ENCODE measurements around the gene ASGR2. TPM values are rescaled to one million over a fixed set of nuclear protein-coding genes. Genes with fewer than 3 reads are reported as not detected.
"Not testable (repeated sequence)": the region's sequence is repeated elsewhere in the genome, so short reads cannot be mapped to it uniquely, and the experiment has no call there.

Gene ASGR2
- polyA plus RNA-seq, 1 of the 3 experiments (the other 2 are of a cell fraction), result not detected

DNA sequence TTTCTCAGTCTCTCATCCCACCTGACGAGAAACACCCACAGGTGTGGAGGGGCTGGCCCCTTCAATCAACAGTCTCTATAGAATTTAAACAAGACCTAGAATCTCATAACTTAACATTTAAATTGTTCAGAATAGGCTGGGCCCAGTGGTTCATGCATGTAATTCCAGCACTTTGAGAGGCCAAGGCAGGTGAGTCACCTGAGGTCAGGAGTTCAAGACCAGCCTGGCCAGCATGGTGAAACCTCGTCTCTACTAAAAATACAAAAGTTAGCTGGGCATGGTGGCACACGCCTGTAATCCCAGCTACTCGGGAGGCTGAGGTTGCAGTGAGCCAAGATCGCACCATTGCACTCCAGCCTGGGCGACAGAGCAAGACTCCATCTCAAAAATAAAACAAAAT is 25.1 kb downstream of the ASGR2 start:
- peaks cover 53% of the 10 kb centered on the region; the same call in 1 of the 2 replicates for H3K27me3 ChIP-seq (ENCODE audit: insufficient read depth)
- H3K27ac ChIP-seq (ENCODE audit: low read depth in 2 of 2, low read length in 1 of 2); H3K79me2 ChIP-seq (ENCODE audit: insufficient read depth); POLR2A ChIA-PET; H3K4me2 ChIP-seq; H3K9me2 ChIP-seq; H3K4me3 ChIP-seq (ENCODE audit: low read depth in 2 of 2, low read length in 1 of 2); H3K9ac ChIP-seq; H4K20me1 ChIP-seq (ENCODE audit: insufficient read depth); H2AFZ ChIP-seq (ENCODE audit: low read depth); H3K4me1 ChIP-seq (ENCODE audit: control insufficient read depth in 1 of 2, insufficient read depth in 2 of 2, low read depth in 1 of 2, low read length in 1 of 2); H3F3A ChIP-seq (replicated peaks; ENCODE audit: insufficient read depth); H3K9me3 ChIP-seq; H3K36me3 ChIP-seq (replicated peaks in 1 of 2; ENCODE audit: control insufficient read depth in 1 of 2, insufficient read depth in 2 of 2, low read length in 1 of 2); DNase-seq: not testable (repeated sequence)
- CTCF ChIA-PET, result interaction anchor here (1.6 kb wide), 1 partner anchor 37 kb away, joined by 3 read pairs; no protein-coding TSS in a partner anchor
- WGBS (ENCODE audit: low lambda C conversion rate), result 51% methylated on average over 6 of the region's 6 CpGs

DNA sequence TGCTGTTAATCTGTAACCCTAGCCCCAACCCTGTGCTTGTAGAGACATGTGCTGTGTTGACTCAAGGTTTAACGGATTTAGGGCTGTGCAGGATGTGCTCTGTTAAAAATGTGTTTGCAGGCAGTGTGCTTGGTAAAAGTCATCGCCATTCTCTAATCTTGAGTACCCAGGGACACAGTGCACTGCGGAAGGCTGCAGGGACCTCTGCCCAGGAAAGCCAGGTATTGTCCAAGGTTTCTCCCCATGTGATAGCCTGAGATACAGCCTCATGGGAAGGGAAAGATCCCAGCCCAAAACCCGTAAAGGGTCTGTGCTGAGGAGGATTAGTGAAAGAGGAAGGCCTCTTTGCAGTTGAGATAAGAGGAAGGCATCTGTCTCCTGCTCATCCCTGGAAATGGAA is 26.2 kb downstream of the ASGR2 start:
- peaks cover 53% of the 10 kb centered on the region; the same call in 1 of the 2 replicates for H3K27me3 ChIP-seq (ENCODE audit: insufficient read depth)
- H3K27ac ChIP-seq (ENCODE audit: low read depth in 2 of 2, low read length in 1 of 2); H3K9me3 ChIP-seq; H2AFZ ChIP-seq (ENCODE audit: low read depth); H3K79me2 ChIP-seq (ENCODE audit: insufficient read depth); CTCF ChIA-PET; H3K4me1 ChIP-seq (ENCODE audit: control insufficient read depth in 1 of 2, insufficient read depth in 2 of 2, low read depth in 1 of 2, low read length in 1 of 2); H4K20me1 ChIP-seq (ENCODE audit: insufficient read depth); H3K36me3 ChIP-seq (replicated peaks in 1 of 2; ENCODE audit: control insufficient read depth in 1 of 2, insufficient read depth in 2 of 2, low read length in 1 of 2); H3F3A ChIP-seq (replicated peaks; ENCODE audit: insufficient read depth); H3K9me2 ChIP-seq; H3K9ac ChIP-seq; H3K4me2 ChIP-seq; H3K4me3 ChIP-seq (ENCODE audit: low read depth in 2 of 2, low read length in 1 of 2); DNase-seq; POLR2A ChIA-PET: not testable (repeated sequence)
- 23% methylated on average over 4 of the region's 4 CpGs for WGBS (ENCODE audit: low lambda C conversion rate)

- no peaks in the 10 kb centered on the region for H3K9me3 ChIP-seq
- H3K79me2 ChIP-seq (ENCODE audit: insufficient read depth), result no peaks in the 10 kb centered on the region
- H3K9ac ChIP-seq, result no peak overlapping the region
- no peaks in the 10 kb centered on the region for H3K9me2 ChIP-seq
- no peak for DNase-seq
- H3K27me3 ChIP-seq (ENCODE audit: insufficient read depth), result peaks cover 49% of the 10 kb centered on the region; the same call in 1 of the 2 replicates
- ChIA-PET POLR2A (no interaction called here), CTCF (no interaction called here)
- TF ChIP-seq TCF12 (IDR thresholded peaks at IDR 0.05), result no peak
- H3K4me1 ChIP-seq (ENCODE audit: control insufficient read depth in 1 of 2, insufficient read depth in 2 of 2, low read depth in 1 of 2, low read length in 1 of 2), result no peaks in the 10 kb centered on the region
- WGBS (ENCODE audit: low lambda C conversion rate), result 22% methylated on average over 7 of the region's 7 CpGs
- no peak overlapping the region for H3K27ac ChIP-seq (ENCODE audit: low read depth in 2 of 2, low read length in 1 of 2)
- no peak overlapping the region for H2AFZ ChIP-seq (ENCODE audit: low read depth)
- no peaks in the 10 kb centered on the region for H3K36me3 ChIP-seq (replicated peaks in 1 of 2; ENCODE audit: control insufficient read depth in 1 of 2, insufficient read depth in 2 of 2, low read length in 1 of 2)
- H3K4me2 ChIP-seq, result no peak overlapping the region
- H4K20me1 ChIP-seq (ENCODE audit: insufficient read depth), result no peaks in the 10 kb centered on the region
- no peaks in the 10 kb centered on the region for H3F3A ChIP-seq (replicated peaks; ENCODE audit: insufficient read depth)
- no peak overlapping the region for H3K4me3 ChIP-seq (ENCODE audit: low read depth in 2 of 2, low read length in 1 of 2)
Observed at GRCh38 chr17:7084088-7084487, 30.5 kb downstream of the ASGR2 start.

- TF ChIP-seq RAD21 (IDR thresholded peaks at IDR 0.05; ENCODE audit: low read length), result no peak
- no peak for TF ChIP-seq NFIC (IDR thresholded peaks at IDR 0.05; ENCODE audit: borderline replicate concordance)
- TF ChIP-seq POLR2AphosphoS5 (IDR thresholded peaks at IDR 0.05; ENCODE audit: low read depth, low read length), result no peak
- no peak for TF ChIP-seq MEF2A (IDR thresholded peaks at IDR 0.05; ENCODE audit: borderline replicate concordance, low read depth)
- no peak for TF ChIP-seq GATA2 (CRISPR knock-in tag; IDR thresholded peaks at IDR 0.05)
- no peaks in the 10 kb centered on the region for H3K4me1 ChIP-seq (ENCODE audit: control insufficient read depth in 1 of 2, insufficient read depth in 2 of 2, low read depth in 1 of 2, low read length in 1 of 2)
- WGBS (ENCODE audit: low lambda C conversion rate), result 14% methylated on average over 4 of the region's 4 CpGs
- no peak for DNase-seq
- no peak overlapping the region for H2AFZ ChIP-seq (ENCODE audit: low read depth)
- POLR2A ChIA-PET, result no interaction called here
- CTCF ChIA-PET, result no interaction called here
- H3K79me2 ChIP-seq (ENCODE audit: insufficient read depth), result no peaks in the 10 kb centered on the region
- H3K36me3 ChIP-seq (replicated peaks in 1 of 2; ENCODE audit: control insufficient read depth in 1 of 2, insufficient read depth in 2 of 2, low read length in 1 of 2), result no peaks in the 10 kb centered on the region
- H3K4me2 ChIP-seq, result no peak overlapping the region
- no peak overlapping the region for H3K9ac ChIP-seq
- no peak overlapping the region for H3K27ac ChIP-seq (ENCODE audit: low read depth in 2 of 2, low read length in 1 of 2)
- H3K4me3 ChIP-seq (ENCODE audit: low read depth in 2 of 2, low read length in 1 of 2), result no peak overlapping the region
- peaks cover 47% of the 10 kb centered on the region; the same call in 1 of the 2 replicates for H3K27me3 ChIP-seq (ENCODE audit: insufficient read depth)
- no peaks in the 10 kb centered on the region for H4K20me1 ChIP-seq (ENCODE audit: insufficient read depth)
- H3K9me3 ChIP-seq, result no peaks in the 10 kb centered on the region
- H3K9me2 ChIP-seq, result no peaks in the 10 kb centered on the region
- H3F3A ChIP-seq (replicated peaks; ENCODE audit: insufficient read depth), result no peaks in the 10 kb centered on the region
Observed at GRCh38 chr17:7083592-7083991, 31.0 kb downstream of the ASGR2 start.

Measured in SK-N-SH (cell line).